GM12892 (cell line): Measurements from ENCODE around the gene CTDSPL2.

Experiments
- POLR2A ChIP-seq: IDR thresholded peaks from 2 replicates; pipeline ENCODE4 v1.6.1; 2011; ENCODE audit warnings: low read depth, low read length, control low read depth
- POLR2AphosphoS5 ChIP-seq: IDR thresholded peaks from 2 replicates; pipeline ENCODE4 v1.6.1; 2011; ENCODE audit warnings: low read depth, low read length, control low read depth
- TAF1 ChIP-seq: IDR thresholded peaks from 2 replicates; pipeline ENCODE4 v1.6.1; 2011; ENCODE audit warnings: low read depth, mild to moderate bottlenecking, control low read depth, low read length, borderline replicate concordance

- no peak for TF ChIP-seq POLR2AphosphoS5
- no peak for TF ChIP-seq POLR2A
- TF ChIP-seq TAF1, result no peak
These were observed 146.0 kb downstream of the CTDSPL2 start for GRCh38 chr15:44573386-44573785.
